ENCODE results near the gene HCK.

DNA sequence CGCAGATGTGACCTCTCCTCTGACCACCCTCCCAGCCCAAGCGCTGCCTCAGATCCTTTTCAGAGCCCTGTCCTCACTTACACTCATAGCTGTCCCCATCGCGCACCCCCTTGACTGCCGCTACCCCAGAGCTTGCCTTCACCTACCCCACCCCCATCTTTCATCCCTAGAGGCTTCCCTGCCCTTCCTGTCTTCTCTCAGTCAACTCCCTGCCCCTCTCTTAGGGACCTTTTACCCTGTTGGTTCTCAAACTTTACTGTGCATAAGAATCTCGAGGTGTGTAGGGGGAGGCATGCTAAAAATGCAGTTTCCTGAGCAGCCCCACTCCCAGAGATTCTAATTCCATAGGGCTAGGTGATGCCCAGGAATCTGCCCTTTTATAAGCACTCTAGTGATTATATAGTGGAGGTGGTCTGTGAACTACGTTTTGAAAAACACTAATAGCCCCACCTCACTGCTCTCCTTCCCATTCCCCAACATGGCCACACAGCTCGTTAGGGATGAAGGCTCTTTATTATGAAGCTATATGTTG is 58.2 kb downstream of the HCK start:
- TF ChIP-seq CTCF (IDR thresholded peaks at IDR 0.05; ENCODE audit: low read length) (no peak), EZH2 (optimal IDR thresholded peaks at IDR 0.05; ENCODE audit: low read depth, low read length) (no peak), EZH2phosphoT487 (IDR thresholded peaks at IDR 0.05; ENCODE audit: low read length) (no peak)
